ENCODE measurements around the gene POLR1D.
"Not testable (repeated sequence)": the region's sequence is repeated elsewhere in the genome, so short reads cannot be mapped to it uniquely, and the experiment has no call there.

The POLR1D gene

GRCh38 chr13:27617881-27618321 is 3.8 kb upstream of the POLR1D start:
- no peak for DNase-seq (ENCODE audit: low read depth)

GRCh38 chr13:27619093-27619727 is 2.5 kb upstream of the POLR1D start:
- DNase-seq (ENCODE audit: low read depth) = no peak

- peak; percentile 8 for DNase-seq (ENCODE audit: low read depth)
Measured at GRCh38 chr13:27619728-27620376, 1.8 kb upstream of the POLR1D start.

GRCh38 chr13:27620377-27621115 is 1.1 kb upstream of the POLR1D start, which contains the start of gene LNX2:
Gene LNX2 (minus strand): TSS chr13:27620529. CDS start chr13:27581703, 38,826 bp downstream.
- peak; percentile 94 for DNase-seq (ENCODE audit: low read depth)

DNA sequence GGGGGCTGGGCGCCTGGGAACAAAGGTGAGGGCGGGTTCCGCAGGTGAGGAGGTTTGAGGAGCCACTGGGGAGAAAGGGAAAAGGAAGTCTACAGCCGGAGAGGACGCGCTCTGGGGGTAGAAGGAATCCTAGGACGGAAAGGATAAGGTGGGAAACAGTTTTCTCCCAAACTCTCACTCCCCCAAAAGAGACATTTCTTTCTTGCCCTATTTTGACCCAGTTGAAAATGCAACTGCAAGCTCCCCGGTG is 651 bp upstream of the POLR1D start:
- no peak for DNase-seq (ENCODE audit: low read depth)

DNA sequence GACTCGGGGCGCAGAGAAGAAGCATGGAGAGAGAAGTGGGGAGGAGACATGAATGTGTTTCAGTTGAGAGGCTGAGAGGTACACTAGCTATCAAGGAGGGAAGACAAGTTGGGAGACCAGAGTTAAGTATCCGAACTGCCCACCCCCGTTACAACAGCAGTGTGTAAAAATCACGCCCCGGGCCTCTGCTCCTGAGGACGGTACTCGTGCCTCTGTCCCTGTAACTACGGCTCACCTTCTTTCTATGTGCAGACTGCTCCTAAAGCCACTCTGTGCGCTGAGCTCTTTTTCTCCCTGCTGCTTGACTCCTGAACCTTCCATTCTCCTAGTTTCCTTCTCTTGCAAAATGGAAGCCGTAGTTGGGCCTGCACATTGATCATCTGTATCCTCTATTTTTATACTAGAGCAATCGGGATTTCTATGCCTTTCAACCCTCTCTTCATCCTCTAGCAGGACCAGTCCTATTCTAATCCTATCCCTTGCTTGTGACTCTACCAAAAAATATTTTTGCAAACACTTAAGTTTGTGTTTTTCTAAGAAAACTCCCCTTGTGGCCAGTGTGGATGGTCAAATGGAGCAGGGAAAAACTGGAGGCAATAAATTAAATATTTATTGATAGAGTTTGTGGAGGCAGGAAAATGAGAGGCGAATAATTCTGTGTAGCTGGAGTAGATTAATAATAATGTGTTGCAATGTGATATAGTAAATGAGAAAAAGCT is 569 bp downstream of the POLR1D start:
- DNase-seq (ENCODE audit: low read depth) = no peak

DNA sequence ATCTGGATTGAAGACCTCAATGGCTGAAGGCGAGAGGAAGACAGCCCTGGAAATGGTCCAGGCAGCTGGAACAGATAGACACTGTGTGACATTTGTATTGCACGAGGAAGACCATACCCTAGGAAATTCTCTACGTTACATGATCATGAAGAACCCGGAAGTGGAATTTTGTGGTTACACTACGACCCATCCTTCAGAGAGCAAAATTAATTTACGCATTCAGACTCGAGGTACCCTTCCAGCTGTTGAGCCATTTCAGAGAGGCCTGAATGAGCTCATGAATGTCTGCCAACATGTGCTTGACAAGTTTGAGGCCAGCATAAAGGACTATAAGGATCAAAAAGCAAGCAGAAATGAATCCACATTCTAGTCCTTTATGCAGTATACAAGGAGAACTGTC is 1.2 kb downstream of the POLR1D start:
- DNase-seq (ENCODE audit: low read depth) = no peak

DNA sequence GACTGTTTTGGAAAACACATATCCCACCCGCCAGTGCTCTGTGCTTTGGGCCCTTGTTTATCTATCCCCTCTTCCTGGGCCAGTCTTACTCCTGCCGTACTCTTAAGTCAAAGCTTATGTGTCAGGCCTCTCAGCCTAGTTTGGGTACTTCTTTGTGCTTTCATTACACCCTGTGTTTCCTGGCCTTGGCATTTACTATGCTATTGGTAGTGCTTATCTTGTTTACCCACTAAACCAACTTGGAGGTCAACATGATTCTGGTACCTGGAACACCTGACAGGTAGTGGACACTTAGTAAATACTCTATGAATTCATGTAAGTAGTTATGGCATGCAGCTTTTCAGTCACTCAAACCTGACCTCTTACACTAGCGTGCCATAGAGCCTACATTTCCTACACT is 2.4 kb downstream of the POLR1D start:
- no peak for DNase-seq (ENCODE audit: low read depth)

- no peak for DNase-seq (ENCODE audit: low read depth)
Measured at GRCh38 chr13:27625839-27626238, 4.1 kb downstream of the POLR1D start.

DNA sequence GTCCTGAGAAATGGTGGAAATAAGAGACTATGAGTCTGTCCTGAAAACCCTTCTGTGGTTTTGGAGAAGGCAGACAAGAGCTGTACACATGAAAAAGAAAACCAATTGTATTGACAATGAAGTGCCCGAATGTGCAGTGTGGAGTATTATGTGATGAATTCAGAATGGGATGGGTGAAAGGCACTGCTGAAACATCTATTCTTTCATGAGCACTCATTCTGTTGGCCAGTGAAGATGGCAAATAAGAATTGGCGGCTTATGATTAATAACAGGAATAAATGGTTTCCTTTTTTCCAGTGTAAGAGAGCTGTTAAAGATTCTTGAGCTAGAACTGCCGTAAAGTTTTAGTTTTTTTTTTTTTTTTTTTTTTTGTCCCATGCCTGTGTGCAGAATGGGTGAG is 5.7 kb downstream of the POLR1D start:
- DNase-seq (ENCODE audit: low read depth) = no peak

DNA sequence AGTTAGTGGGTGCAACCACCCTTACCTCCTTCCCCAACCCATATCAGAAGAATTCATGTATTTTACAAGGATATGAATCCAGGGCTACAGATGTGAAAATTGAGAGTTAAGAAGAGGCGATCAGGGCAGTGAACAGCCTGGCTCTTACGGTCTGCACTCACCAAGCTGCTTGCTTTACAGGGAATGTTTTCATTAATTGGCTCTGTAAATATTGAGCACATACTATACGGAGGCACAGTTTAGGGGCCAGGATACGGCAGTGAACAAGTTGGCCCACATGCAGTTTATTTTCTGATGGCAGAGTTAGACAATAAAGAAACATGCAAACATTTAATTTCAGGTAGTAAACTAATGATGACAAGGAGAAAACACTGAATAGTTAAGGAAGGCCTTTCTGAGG is 6.4 kb downstream of the POLR1D start:
- no peak for DNase-seq (ENCODE audit: low read depth)

GRCh38 chr13:27628766-27629165 is 7.1 kb downstream of the POLR1D start:
- DNase-seq (ENCODE audit: low read depth) = not testable (repeated sequence)

DNA sequence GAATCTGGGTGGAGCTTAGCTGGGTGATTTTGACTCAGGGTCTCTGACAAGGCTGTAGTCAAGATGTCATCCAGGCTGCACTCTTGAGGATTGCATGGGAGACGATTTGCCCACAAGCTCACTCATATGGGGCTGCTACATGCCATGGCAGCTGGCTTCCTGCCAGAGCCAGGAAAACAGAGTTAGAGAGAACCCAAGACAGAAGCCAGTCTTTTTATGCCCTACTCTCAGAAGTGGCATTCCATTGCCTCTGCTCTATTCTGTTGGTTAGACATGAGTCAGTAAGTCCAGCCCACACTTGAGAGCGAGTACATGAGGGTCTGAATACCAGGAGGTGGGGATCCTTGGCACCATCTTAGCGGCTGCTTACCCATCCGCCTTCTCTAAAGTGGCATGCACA is 9.5 kb downstream of the POLR1D start:
- DNase-seq (ENCODE audit: low read depth) = no peak

- DNase-seq (ENCODE audit: low read depth) = no peak
Measured at GRCh38 chr13:27631665-27632064, 10.0 kb downstream of the POLR1D start.

DNA sequence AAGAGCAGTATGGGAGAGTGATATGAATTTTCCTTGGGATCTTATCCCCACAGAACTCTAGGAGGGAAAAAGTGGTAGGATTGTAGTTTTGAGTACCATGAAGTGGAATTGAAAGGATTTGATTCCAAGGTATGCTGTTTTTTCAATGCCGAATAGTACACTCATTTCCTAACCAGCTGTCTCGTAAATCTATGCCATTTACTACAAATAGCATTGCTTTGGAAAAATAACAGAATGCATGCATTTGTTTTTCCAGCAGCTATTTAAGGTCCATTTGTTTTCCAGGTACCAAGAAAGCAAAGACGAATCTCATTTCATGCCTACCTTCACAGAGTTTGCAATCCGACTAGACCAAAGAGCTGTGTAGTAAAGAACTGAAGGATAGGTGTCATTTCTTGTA is 10.5 kb downstream of the POLR1D start:
- no peak for DNase-seq (ENCODE audit: low read depth)

DNA sequence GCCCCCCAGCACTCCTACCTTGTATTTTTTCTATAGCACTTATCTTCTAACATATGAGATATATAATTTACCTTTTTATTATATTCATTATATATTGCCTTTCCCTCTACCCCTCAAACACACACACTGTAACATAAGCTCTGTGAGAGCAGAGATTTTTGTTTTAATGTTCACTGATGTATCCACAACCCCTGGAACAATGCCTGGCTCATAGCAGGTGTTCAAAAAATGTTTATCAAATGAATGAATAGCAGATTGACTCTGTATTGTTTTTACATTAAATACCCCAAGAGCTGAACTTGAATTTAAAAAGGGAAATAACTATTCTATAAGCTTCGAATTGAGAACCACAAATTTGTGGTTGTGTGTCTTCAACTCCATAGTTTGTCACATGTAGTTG is 11.0 kb downstream of the POLR1D start:
- no peak for DNase-seq (ENCODE audit: low read depth)

- DNase-seq (ENCODE audit: low read depth) = no peak
Measured at GRCh38 chr13:27634231-27634630, 12.5 kb downstream of the POLR1D start.

GRCh38 chr13:27634791-27635190 is 13.1 kb downstream of the POLR1D start:
- no peak for DNase-seq (ENCODE audit: low read depth)

DNA sequence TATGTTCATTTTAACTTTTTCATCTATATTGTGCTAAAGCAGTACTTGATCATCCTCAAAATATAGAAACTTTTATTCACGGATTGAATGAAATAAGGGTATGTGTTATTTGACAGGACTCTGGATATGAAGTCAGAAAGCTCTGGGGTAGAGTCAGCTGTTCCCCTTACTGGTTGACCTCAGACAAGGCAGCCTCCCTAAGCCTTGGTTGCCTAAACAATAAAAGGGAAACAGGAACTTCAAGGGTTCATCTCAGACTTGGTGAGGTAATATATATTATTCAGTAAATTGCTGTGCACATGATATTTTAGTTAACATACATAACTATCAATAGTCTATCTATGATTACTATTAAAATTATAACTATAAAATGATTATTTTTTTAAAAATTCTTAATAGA is 13.6 kb downstream of the POLR1D start:
- DNase-seq (ENCODE audit: low read depth) = no peak

DNA sequence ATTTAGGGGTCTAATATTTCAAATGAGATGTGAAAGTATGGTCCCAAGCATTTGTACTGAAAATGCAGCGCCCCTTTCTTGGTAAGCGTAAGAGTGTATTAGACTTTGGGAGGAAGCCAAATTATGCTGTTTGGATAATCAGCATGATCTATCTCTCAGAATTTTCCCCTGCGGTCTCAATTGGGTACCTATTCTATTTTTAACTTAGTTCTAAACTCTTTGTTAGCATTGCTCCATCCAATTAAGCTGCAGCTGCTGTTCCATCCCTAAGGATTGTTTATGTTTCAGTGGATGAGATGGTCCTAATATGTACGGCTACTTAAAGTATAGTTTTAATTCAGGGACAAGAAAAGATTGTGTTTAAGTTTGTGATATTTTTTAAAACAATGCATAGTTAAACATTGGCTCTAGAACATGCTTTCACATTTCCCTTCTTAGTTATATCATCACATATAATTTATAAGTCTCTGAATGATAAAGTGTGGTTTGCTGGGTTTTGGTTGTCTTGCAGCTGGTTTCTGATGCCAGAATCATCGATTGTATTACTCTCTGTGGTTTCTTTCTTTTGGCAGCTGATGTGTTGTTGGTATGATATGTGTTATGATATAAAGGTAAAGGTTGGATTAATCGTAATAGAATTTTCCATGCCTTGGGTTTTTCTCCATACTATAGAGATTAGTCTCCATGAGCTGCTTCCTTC is 15.0 kb downstream of the POLR1D start:
- DNase-seq (ENCODE audit: low read depth) = no peak

DNA sequence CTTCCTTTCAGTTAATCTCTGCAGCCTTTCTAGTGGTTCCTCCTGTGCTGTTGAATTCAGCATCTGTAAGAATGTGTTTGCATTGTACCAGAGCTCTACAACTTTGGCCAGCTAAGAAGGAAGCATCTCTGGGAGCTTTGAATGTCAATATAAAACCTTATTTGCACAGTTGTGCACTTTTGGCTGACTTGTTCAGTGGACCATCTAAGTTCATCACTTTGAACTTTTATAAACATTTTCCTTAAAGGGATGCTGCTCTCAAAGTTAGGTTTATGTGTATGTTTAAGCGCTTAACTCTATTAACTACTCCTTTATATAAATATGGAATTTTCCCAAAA is 15.6 kb downstream of the POLR1D start:
- no peak for DNase-seq (ENCODE audit: low read depth)

GRCh38 chr13:27638001-27638400 is 16.3 kb downstream of the POLR1D start:
- no peak for DNase-seq (ENCODE audit: low read depth)
